H9 (cell line): Measurements from ENCODE around the gene IGSF11. TPM values are rescaled to one million over a fixed set of nuclear protein-coding genes. Genes with fewer than 3 reads are reported as not detected.
"Not testable (repeated sequence)": the region's sequence is repeated elsewhere in the genome, so short reads cannot be mapped to it uniquely, and the experiment has no call there.

ENCODE experiments used
- DNase-seq: peaks from one replicate; pipeline ENCODE4 v3.0.0-alpha.2; 2017
- H2AFZ ChIP-seq: one replicate; pipeline ENCODE4 v1.6.1; 2013; ENCODE audit warnings: mild to moderate bottlenecking, low read length, control low read depth, moderate library complexity
- H2AK5ac ChIP-seq: 2 replicates; pipeline ENCODE4 v1.6.1; 2013; ENCODE audit warnings: low read length, control low read depth, mixed read lengths; ENCODE audit not compliant: insufficient read length
- H2BK120ac ChIP-seq: one replicate; pipeline ENCODE4 v1.6.1; 2013; ENCODE audit warnings: low read depth, mild to moderate bottlenecking, low read length, control low read depth, inconsistent platforms; ENCODE audit not compliant: poor library complexity, severe bottlenecking
- H2BK12ac ChIP-seq: 2 replicates; pipeline ENCODE4 v1.6.1; 2013; ENCODE audit warnings: low read length, control low read depth, mixed read lengths, low read depth; ENCODE audit not compliant: insufficient read length
- H2BK15ac ChIP-seq: 2 replicates; pipeline ENCODE4 v1.6.1; 2013; ENCODE audit warnings: low read depth, low read length, control low read depth
- H2BK20ac ChIP-seq: one replicate; pipeline ENCODE4 v1.6.1; 2013; ENCODE audit warnings: low read depth, mild to moderate bottlenecking, low read length, control low read depth, inconsistent platforms; ENCODE audit not compliant: poor library complexity, severe bottlenecking
- H2BK5ac ChIP-seq: 2 replicates; pipeline ENCODE4 v1.6.1; 2013; ENCODE audit warnings: low read length, control low read depth, mixed read lengths; ENCODE audit not compliant: insufficient read length
- H3K14ac ChIP-seq: 2 replicates; pipeline ENCODE4 v1.6.1; 2013; ENCODE audit warnings: low read length, control low read depth; ENCODE audit not compliant: insufficient read depth
- H3K18ac ChIP-seq: 2 replicates; pipeline ENCODE4 v1.6.1; 2013; ENCODE audit warnings: low read depth, mild to moderate bottlenecking, mixed read lengths, low read length, control low read depth; ENCODE audit not compliant: insufficient read length
- H3K23ac ChIP-seq: 2 replicates; pipeline ENCODE4 v1.6.1; 2013; ENCODE audit warnings: low read length, control low read depth, mixed read lengths, low read depth; ENCODE audit not compliant: insufficient read length
- H3K23me2 ChIP-seq: 2 replicates; pipeline ENCODE4 v1.6.1; 2013; ENCODE audit warnings: low read depth, mild to moderate bottlenecking, mixed read lengths, low read length, control low read depth; ENCODE audit not compliant: insufficient read length, poor library complexity, severe bottlenecking
- H3K27ac ChIP-seq: 2 replicates; pipeline ENCODE4 v1.5.1; 2013; ENCODE audit warnings: low read length, control low read depth, mixed read lengths, low read depth; ENCODE audit not compliant: insufficient read length
- H3K27me3 ChIP-seq: 2 replicates; pipeline ENCODE4 v1.6.1; 2013; ENCODE audit warnings: low read length, control low read depth, inconsistent platforms; ENCODE audit not compliant: insufficient read depth
- H3K4ac ChIP-seq: 2 replicates; pipeline ENCODE4 v1.6.1; 2013; ENCODE audit warnings: low read depth, mild to moderate bottlenecking, control low read depth, inconsistent platforms, low read length, moderate library complexity
- H3K4me1 ChIP-seq: 2 replicates; pipeline ENCODE4 v1.6.1; 2013; ENCODE audit warnings: low read length, control low read depth, inconsistent platforms; ENCODE audit not compliant: insufficient read depth
- H3K4me2 ChIP-seq: 2 replicates; pipeline ENCODE4 v1.6.1; 2013; ENCODE audit warnings: low read length, control low read depth, mixed read lengths; ENCODE audit not compliant: insufficient read length, insufficient read depth
- H3K56ac ChIP-seq: 2 replicates; pipeline ENCODE4 v1.6.1; 2013; ENCODE audit warnings: low read depth, mild to moderate bottlenecking, mixed read lengths, low read length, control low read depth; ENCODE audit not compliant: insufficient read length
- H3K79me1 ChIP-seq: 2 replicates; pipeline ENCODE4 v1.6.1; 2013; ENCODE audit warnings: low read depth, mild to moderate bottlenecking, moderate library complexity, low read length, control low read depth, inconsistent platforms; ENCODE audit not compliant: insufficient read depth, poor library complexity, severe bottlenecking
- H3K79me2 ChIP-seq: 2 replicates; pipeline ENCODE4 v1.6.1; 2013; ENCODE audit warnings: low read length, control low read depth, inconsistent platforms; ENCODE audit not compliant: insufficient read depth
- H3K9ac ChIP-seq: 2 replicates; pipeline ENCODE4 v1.6.1; 2013; ENCODE audit warnings: low read length, control low read depth, mixed read lengths; ENCODE audit not compliant: insufficient read length; ENCODE audit errors: extremely low read depth
- H3K9me3 ChIP-seq: one replicate; pipeline ENCODE4 v1.6.1; 2013; ENCODE audit warnings: low read depth, low read length, inconsistent platforms; ENCODE audit not compliant: control insufficient read depth
- H3T11ph ChIP-seq: one replicate; pipeline ENCODE4 v1.6.1; 2013; ENCODE audit warnings: mild to moderate bottlenecking, low read length, control low read depth, inconsistent platforms
- H4K20me1 ChIP-seq: one replicate; pipeline ENCODE4 v1.6.1; 2013; ENCODE audit not compliant: control insufficient read depth, insufficient read length, insufficient read depth
- H4K5ac ChIP-seq: 2 replicates; pipeline ENCODE4 v1.6.1; 2013; ENCODE audit warnings: low read depth, mild to moderate bottlenecking, mixed read lengths, low read length, control low read depth; ENCODE audit not compliant: insufficient read length
- H4K8ac ChIP-seq: replicated peaks from 2 replicates; pipeline ENCODE4 v1.6.1; 2013; ENCODE audit warnings: low read length, control low read depth, mixed read lengths, low read depth; ENCODE audit not compliant: insufficient read length
- H4K91ac ChIP-seq: 2 replicates; pipeline ENCODE4 v1.6.1; 2013; ENCODE audit warnings: low read depth, mild to moderate bottlenecking, moderate library complexity, mixed read lengths, low read length, control low read depth; ENCODE audit not compliant: insufficient read length
- H3K27ac Mint-ChIP-seq, 3 experiments: 2 replicates in 2 of 3; 3 replicates in 1 of 3; pipeline ENCODE4 v1.8.0; 2020 to 2021; ENCODE audit warnings: mixed read lengths in 3 of 3, mild to moderate bottlenecking in 1 of 3, moderate library complexity in 1 of 3
- H3K27me3 Mint-ChIP-seq: 2 replicates; pipeline ENCODE4 v1.8.0; 2021; ENCODE audit warnings: low read depth, mild to moderate bottlenecking, moderate library complexity, mixed read lengths
- H3K36me3 Mint-ChIP-seq, 3 experiments: 2 replicates in 2 of 3; 3 replicates in 1 of 3; pipeline ENCODE4 v1.8.0; 2020 to 2021; ENCODE audit warnings: low read depth in 3 of 3, mixed read lengths in 3 of 3; ENCODE audit not compliant: insufficient read depth in 1 of 3
- H3K4me1 Mint-ChIP-seq, 2 experiments: 2 replicates each; pipeline ENCODE4 v1.8.0; 2020; ENCODE audit warnings: mixed read lengths in 2 of 2
- H3K4me3 Mint-ChIP-seq, 2 experiments: 2 replicates in 1 of 2; 3 replicates in 1 of 2; pipeline ENCODE4 v1.8.0; 2020 to 2021; ENCODE audit warnings: mild to moderate bottlenecking in 2 of 2, mixed read lengths in 2 of 2, moderate library complexity in 1 of 2
- H3K9me3 Mint-ChIP-seq, 2 experiments: 2 replicates in 1 of 2; 3 replicates in 1 of 2; pipeline ENCODE4 v1.8.0; 2020; ENCODE audit warnings: mild to moderate bottlenecking in 2 of 2, mixed read lengths in 2 of 2, moderate library complexity in 1 of 2
- CTCF ChIP-seq: fragments of 200-600 bp; sonication (generic); conservative IDR thresholded peaks from 3 replicates; pipeline ENCODE4 v1.8.0; 2021; ENCODE audit warnings: antibody characterized with exemption, mild to moderate bottlenecking
- WGBS: extraction: QIAGEN DNeasy Blood & Tissue Kit; methylation state at CpG from one replicate; pipeline ENCODE4 v1.1.7; 2013; ENCODE audit warnings: missing lambda C conversion rate, low lambda C conversion rate, mixed read lengths; ENCODE audit not compliant: insufficient read length; ENCODE audit errors: extremely low coverage; 5-methylcytosine and 5-hydroxymethylcytosine counted together
- total RNA-seq: library from RNA; stranded (reverse); gene quantifications from 2 replicates; pipeline ENCODE4 v1.2.1, GENCODE V29; 2021

The IGSF11 gene
- total RNA-seq, 1 experiment from 2014 or later, result 1.6 TPM

- H4K8ac ChIP-seq, result no peak overlapping the region
- H3K27me3 ChIP-seq, result no peaks in the 10 kb centered on the region
- H3K9ac ChIP-seq, result no peak overlapping the region
- DNase-seq, result no peak
- H4K91ac ChIP-seq, result no peak overlapping the region
- Mint-ChIP-seq H3K4me3 (no peak overlapping the region), H3K9me3 (peaks cover 28 to 38% of the 10 kb centered on the region in 2 experiments), H3K27me3 (no peaks in the 10 kb centered on the region), H3K27ac (no peak overlapping the region), H3K36me3 (peaks cover 3 to 19% (median 4%) of the 10 kb centered on the region in 3 experiments; a peak in 4 of 7 replicates), H3K4me1 (no peaks in the 10 kb centered on the region)
- no peak overlapping the region for H2AFZ ChIP-seq
- no peak overlapping the region for H4K5ac ChIP-seq
- H3K79me1 ChIP-seq, result no peaks in the 10 kb centered on the region
- H3T11ph ChIP-seq, result no peak overlapping the region
- H3K4ac ChIP-seq, result no peak overlapping the region
- TF ChIP-seq CTCF, result no peak
- H3K56ac ChIP-seq, result no peak overlapping the region
- no CpG with 5 or more reads among the region's 1 CpG for WGBS
- H3K79me2 ChIP-seq, result no peaks in the 10 kb centered on the region
- H2BK12ac ChIP-seq, result no peak overlapping the region
- H2AK5ac ChIP-seq, result no peak overlapping the region
- no peak overlapping the region for H3K18ac ChIP-seq
- no peak overlapping the region for H3K14ac ChIP-seq
- H3K4me1 ChIP-seq, result no peaks in the 10 kb centered on the region
- H2BK20ac ChIP-seq, result no peak overlapping the region
- H3K4me2 ChIP-seq, result no peak overlapping the region
- H3K27ac ChIP-seq, result no peak overlapping the region
- no peak overlapping the region for H2BK120ac ChIP-seq
- H4K20me1 ChIP-seq, result no peaks in the 10 kb centered on the region
- H3K23ac ChIP-seq, result no peak overlapping the region
- no peak overlapping the region for H2BK15ac ChIP-seq
- H3K9me3 ChIP-seq, result no peaks in the 10 kb centered on the region
- H2BK5ac ChIP-seq, result no peak overlapping the region
- H3K23me2 ChIP-seq, result no peaks in the 10 kb centered on the region
Observed at GRCh38 chr3:118859950-118860349, 174.7 kb downstream of the IGSF11 start.

GRCh38 chr3:118851466-118852193, 183.0 kb downstream of the IGSF11 start:
- not testable (repeated sequence) for H3K4me1 ChIP-seq, H3K4me3 Mint-ChIP-seq, H3K9me3 Mint-ChIP-seq, H3K4me1 Mint-ChIP-seq, H3K27ac Mint-ChIP-seq, H3K27ac ChIP-seq, H3K23me2 ChIP-seq, H3K18ac ChIP-seq, H3T11ph ChIP-seq, H3K56ac ChIP-seq, H4K20me1 ChIP-seq, H2BK20ac ChIP-seq, DNase-seq, H2BK15ac ChIP-seq, H3K4me2 ChIP-seq, H2BK120ac ChIP-seq, H4K8ac ChIP-seq, H2AFZ ChIP-seq, H2BK5ac ChIP-seq, H3K23ac ChIP-seq, H3K79me2 ChIP-seq, H3K9me3 ChIP-seq, H3K14ac ChIP-seq, H3K36me3 Mint-ChIP-seq, H2BK12ac ChIP-seq, H3K27me3 ChIP-seq, H4K5ac ChIP-seq, H3K4ac ChIP-seq, H4K91ac ChIP-seq, H2AK5ac ChIP-seq, H3K79me1 ChIP-seq, H3K27me3 Mint-ChIP-seq, H3K9ac ChIP-seq
- WGBS, result no CpG with 5 or more reads among the region's 12 CpGs
